Measurements from ENCODE around the gene GADL1. TPM values are rescaled to one million over a fixed set of nuclear protein-coding genes. Genes with fewer than 3 reads are reported as not detected.

Gene GADL1
- total and polyA plus RNA-seq, 9 donors, result 0.01 to 13.3 (median 0.23) TPM; not detected in 3

GRCh38 chr3:30720586-30721313 lies 173.7 kb downstream of the GADL1 start:
- DNase-seq, result no peak
- Histone ChIP-seq H3K36me3 (no peaks in the 10 kb centered on the region), H3K27ac (no peak overlapping the region), H3K27me3 (no peaks in the 10 kb centered on the region), H3K9me3 (no peaks in the 10 kb centered on the region), H3K4me3 (no peak overlapping the region), H3K4me1 (ENCODE audit: insufficient read depth) (no peaks in the 10 kb centered on the region)
- intact Hi-C loops (cut with DNase I), result no loop called here
- TF ChIP-seq POLR2A (IDR thresholded peaks at IDR 0.05), result no peak
- TF ChIP-seq CTCF (IDR thresholded peaks at IDR 0.05), result no peak
- no peak for TF ChIP-seq EP300 (IDR thresholded peaks at IDR 0.05)
- 74 to 82% (median 77%) methylated on average over 5 of the region's 5 CpGs for WGBS, 3 donors

- WGBS, 3 donors, result 94 to 97% (median 97%) methylated on average over 3 of the region's 3 CpGs
- intact Hi-C loops (cut with DNase I), result no loop called here
- no peak overlapping the region for H3K4me3 ChIP-seq
- H3K27ac ChIP-seq, result no peak overlapping the region
- no peaks in the 10 kb centered on the region for H3K36me3 ChIP-seq
- H3K4me1 ChIP-seq (ENCODE audit: insufficient read depth), result no peaks in the 10 kb centered on the region
- no peak for DNase-seq
- no peaks in the 10 kb centered on the region for H3K9me3 ChIP-seq
- TF ChIP-seq POLR2A (IDR thresholded peaks at IDR 0.05), result no peak
- no peak for TF ChIP-seq EP300 (IDR thresholded peaks at IDR 0.05)
- no peak for TF ChIP-seq CTCF (IDR thresholded peaks at IDR 0.05)
- H3K27me3 ChIP-seq, result no peaks in the 10 kb centered on the region
Measured at GRCh38 chr3:30719536-30719935, 174.9 kb downstream of the GADL1 start.

GRCh38 chr3:30713885-30714503 lies 180.5 kb downstream of the GADL1 start:
- H3K27ac ChIP-seq, result no peak overlapping the region
- DNase-seq, result no peak
- H3K9me3 ChIP-seq, result no peaks in the 10 kb centered on the region
- no peak overlapping the region for H3K4me3 ChIP-seq
- no peak for TF ChIP-seq POLR2A (IDR thresholded peaks at IDR 0.05)
- no peak for TF ChIP-seq CTCF (IDR thresholded peaks at IDR 0.05)
- TF ChIP-seq EP300 (IDR thresholded peaks at IDR 0.05), result no peak
- no peaks in the 10 kb centered on the region for H3K27me3 ChIP-seq
- H3K4me1 ChIP-seq (ENCODE audit: insufficient read depth), result no peaks in the 10 kb centered on the region
- intact Hi-C loops (cut with DNase I), result no loop called here
- H3K36me3 ChIP-seq, result no peaks in the 10 kb centered on the region
- WGBS, 3 donors, result 94 to 98% (median 98%) methylated on average over 3 of the region's 3 CpGs

- no peaks in the 10 kb centered on the region for H3K4me1 ChIP-seq (ENCODE audit: insufficient read depth)
- no peak overlapping the region for H3K4me3 ChIP-seq
- intact Hi-C loops (cut with DNase I), result no loop called here
- no peaks in the 10 kb centered on the region for H3K9me3 ChIP-seq
- H3K27ac ChIP-seq, result no peak overlapping the region
- H3K36me3 ChIP-seq, result no peaks in the 10 kb centered on the region
- WGBS, 3 donors, result 48 to 58% (median 54%) methylated on average over 4 of the region's 4 CpGs
- TF ChIP-seq POLR2A (IDR thresholded peaks at IDR 0.05) (no peak), EP300 (IDR thresholded peaks at IDR 0.05) (no peak), CTCF (IDR thresholded peaks at IDR 0.05) (no peak)
- H3K27me3 ChIP-seq, result no peaks in the 10 kb centered on the region
- DNase-seq, result no peak
Measured at GRCh38 chr3:30712991-30713390, 181.5 kb downstream of the GADL1 start.
